ENCODE data around the gene POU4F1. TPM values are rescaled to one million over a fixed set of nuclear protein-coding genes. Genes with fewer than 3 reads are reported as not detected.

POU4F1 gene
- total RNA-seq, 2 experiments from 2014 or later = 0.07 to 0.20 TPM

- Mint-ChIP-seq H3K36me3 (ENCODE audit: low read depth) (no peaks in the 10 kb centered on the region), H3K4me3 (peak overlapping the region; percentile 70), H3K4me1 (ENCODE audit: low read depth) (peaks cover 15% of the 10 kb centered on the region), H3K9me3 (peaks cover 2% of the 10 kb centered on the region), H3K27me3 (peaks cover 80% of the 10 kb centered on the region), H3K27ac (peak overlapping the region; percentile 47)
- ATAC-seq (no peak), DNase-seq (no peak)
- ChIA-PET CTCF (no interaction called here), POLR2A (no interaction called here)
- no peak for TF ChIP-seq CTCF (IDR thresholded peaks at IDR 0.05)
- intact Hi-C loops (cut with micrococcal nuclease) = no loop called here
Measured at GRCh38 chr13:78601874-78602560, 1.3 kb downstream of the POU4F1 start.

DNA sequence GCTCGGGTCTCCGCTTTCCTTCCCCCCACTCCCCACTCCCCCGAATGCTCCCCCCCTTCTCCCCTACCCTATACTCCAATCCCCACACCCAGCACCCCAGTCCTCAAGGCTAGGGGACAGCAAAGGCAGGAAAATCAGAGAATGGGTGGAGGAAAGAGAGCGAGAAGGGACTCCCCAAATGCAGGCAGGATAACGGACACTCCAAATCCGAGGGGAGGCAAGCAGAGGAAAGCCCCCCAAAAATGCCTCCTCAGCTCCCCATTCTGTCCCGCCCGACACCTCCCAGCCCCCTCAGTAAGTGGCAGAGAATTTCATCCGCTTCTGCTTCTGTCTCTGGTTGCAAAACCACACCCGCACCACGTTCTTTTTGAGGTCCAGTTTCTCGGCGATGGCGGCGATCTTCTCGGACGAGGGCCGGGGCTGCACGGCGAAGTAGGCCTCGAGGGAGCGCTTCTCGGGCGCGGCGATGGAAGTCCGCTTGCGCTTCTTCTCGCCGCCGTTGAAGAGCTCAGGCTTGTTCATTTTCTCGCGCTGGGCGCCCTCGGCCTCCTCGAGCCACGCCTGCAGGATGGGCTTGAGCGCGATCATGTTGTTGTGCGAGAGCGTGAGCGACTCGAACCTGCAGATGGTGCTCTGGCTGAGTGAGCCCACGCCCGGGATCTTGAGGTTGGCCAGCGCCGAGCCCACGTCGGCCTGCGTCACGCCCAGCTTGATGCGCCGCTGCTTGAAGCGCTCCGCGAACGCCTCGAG is 2.1 kb downstream of the POU4F1 start:
- Mint-ChIP-seq H3K27me3 (peaks cover 76% of the 10 kb centered on the region), H3K4me1 (ENCODE audit: low read depth) (peaks cover 16% of the 10 kb centered on the region), H3K27ac (no peak overlapping the region), H3K9me3 (peaks cover 2% of the 10 kb centered on the region), H3K4me3 (peak overlapping the region; percentile 38), H3K36me3 (ENCODE audit: low read depth) (peaks cover 2% of the 10 kb centered on the region)
- DNase-seq (no peak), ATAC-seq (peak; percentile 10)
- ChIA-PET POLR2A (no interaction called here), CTCF (no interaction called here)
- intact Hi-C loops (cut with micrococcal nuclease) = no loop called here
- TF ChIP-seq CTCF (IDR thresholded peaks at IDR 0.05) = no peak

DNA sequence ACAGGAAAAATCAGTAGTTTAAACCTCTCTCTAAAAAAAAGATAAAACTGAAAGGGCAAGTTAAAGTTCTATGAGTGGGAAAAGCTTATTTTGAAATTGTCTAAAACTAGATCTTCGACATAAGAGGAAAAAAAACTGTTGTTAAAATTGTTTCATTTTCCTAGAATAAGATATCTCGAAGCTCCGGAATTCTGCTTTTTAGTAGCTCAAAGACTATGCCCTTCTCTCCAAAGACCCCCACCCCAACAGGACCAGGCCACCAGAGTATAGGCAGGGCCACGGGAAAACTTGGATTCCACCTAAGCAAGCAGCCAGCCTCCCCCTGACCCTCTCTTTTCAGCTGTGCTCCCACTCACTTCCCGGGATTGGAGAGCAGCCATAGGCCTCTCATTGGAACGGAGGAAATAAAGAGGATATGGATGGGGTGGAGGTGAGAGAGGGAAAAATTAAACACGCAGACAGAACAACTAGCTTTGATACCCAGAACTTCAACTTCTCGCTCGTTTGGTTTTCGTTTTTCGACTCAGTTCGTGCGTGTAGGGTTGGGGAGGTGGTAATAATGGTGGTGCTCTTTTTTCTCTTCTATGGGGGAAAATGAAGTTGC is 3.0 kb downstream of the POU4F1 start:
- H3K4me3 Mint-ChIP-seq = peak overlapping the region; percentile 38
- peaks cover 16% of the 10 kb centered on the region for H3K4me1 Mint-ChIP-seq (ENCODE audit: low read depth)
- peaks cover 75% of the 10 kb centered on the region for H3K27me3 Mint-ChIP-seq
- ChIA-PET CTCF (no interaction called here), POLR2A (no interaction called here)
- ATAC-seq (no peak), DNase-seq (no peak)
- H3K27ac Mint-ChIP-seq = no peak overlapping the region
- intact Hi-C loops (cut with micrococcal nuclease) = no loop called here
- TF ChIP-seq CTCF (IDR thresholded peaks at IDR 0.05) = no peak
- H3K36me3 Mint-ChIP-seq (ENCODE audit: low read depth) = peaks cover 2% of the 10 kb centered on the region
- peaks cover 2% of the 10 kb centered on the region for H3K9me3 Mint-ChIP-seq

GRCh38 chr13:78599645-78600279 is 3.6 kb downstream of the POU4F1 start:
- POLR2A ChIA-PET = no interaction called here
- H3K27ac Mint-ChIP-seq = no peak overlapping the region
- DNase-seq (no peak), ATAC-seq (no peak)
- CTCF ChIA-PET = no interaction called here
- H3K36me3 Mint-ChIP-seq (ENCODE audit: low read depth) = peaks cover 3% of the 10 kb centered on the region
- no peak for TF ChIP-seq CTCF (IDR thresholded peaks at IDR 0.05)
- peaks cover 2% of the 10 kb centered on the region for H3K9me3 Mint-ChIP-seq
- no peak overlapping the region for H3K4me3 Mint-ChIP-seq
- peaks cover 16% of the 10 kb centered on the region for H3K4me1 Mint-ChIP-seq (ENCODE audit: low read depth)
- H3K27me3 Mint-ChIP-seq = peaks cover 75% of the 10 kb centered on the region
- intact Hi-C loops (cut with micrococcal nuclease) = no loop called here
